NCI-H526 treated with DMSO at 0.1 percent for 48 hours (cell line): Measurements from ENCODE around the gene EXOSC7.

ENCODE experiments used
- DNase-seq: peaks from one replicate; lab custom pipeline; 2025; lab: John Stamatoyannopoulos, UW

Gene EXOSC7

GRCh38 chr3:45055411-45056143, 79.5 kb downstream of the EXOSC7 start:
- DNase-seq: no peak

GRCh38 chr3:45056608-45057301, 80.7 kb downstream of the EXOSC7 start:
- DNase-seq: no peak

GRCh38 chr3:45057557-45057956, 81.5 kb downstream of the EXOSC7 start:
- no peak for DNase-seq

GRCh38 chr3:45059132-45059531, 83.1 kb downstream of the EXOSC7 start:
- DNase-seq: no peak

- DNase-seq: no peak
Measured at GRCh38 chr3:45060165-45060892, 84.3 kb downstream of the EXOSC7 start.
